ENCODE results near the gene KY. TPM values are rescaled to one million over a fixed set of nuclear protein-coding genes. Genes with fewer than 3 reads are reported as not detected.

Gene KY
- total RNA-seq, 1 donor from 2014 or later = 0.04 TPM

GRCh38 chr3:134694946-134695543 lies 44.2 kb upstream of the KY start:
- DNase-seq (ENCODE audit: low read depth) = no peak
- no peak for TF ChIP-seq CTCF (IDR thresholded peaks at IDR 0.05; ENCODE audit: insufficient read depth, low read length, poor library complexity, severe bottlenecking)
- no peak overlapping the region for H3K4me3 ChIP-seq (ENCODE audit: low read depth, low read length)
- H3K36me3 ChIP-seq (ENCODE audit: control insufficient read depth, insufficient read depth, low read length) = no peaks in the 10 kb centered on the region
- H3K27me3 ChIP-seq (ENCODE audit: control insufficient read depth, insufficient read depth, low read length) = no peaks in the 10 kb centered on the region

GRCh38 chr3:134694466-134694865 lies 43.6 kb upstream of the KY start:
- Histone ChIP-seq H3K4me3 (ENCODE audit: low read depth, low read length) (no peak overlapping the region), H3K36me3 (ENCODE audit: control insufficient read depth, insufficient read depth, low read length) (no peaks in the 10 kb centered on the region), H3K27me3 (ENCODE audit: control insufficient read depth, insufficient read depth, low read length) (no peaks in the 10 kb centered on the region)
- TF ChIP-seq CTCF (IDR thresholded peaks at IDR 0.05; ENCODE audit: insufficient read depth, low read length, poor library complexity, severe bottlenecking) = no peak
- DNase-seq (ENCODE audit: low read depth) = no peak

- no peak for DNase-seq (ENCODE audit: low read depth)
- H3K4me3 ChIP-seq (ENCODE audit: low read depth, low read length) = no peak overlapping the region
- H3K27me3 ChIP-seq (ENCODE audit: control insufficient read depth, insufficient read depth, low read length) = no peaks in the 10 kb centered on the region
- no peak for TF ChIP-seq CTCF (IDR thresholded peaks at IDR 0.05; ENCODE audit: insufficient read depth, low read length, poor library complexity, severe bottlenecking)
- no peaks in the 10 kb centered on the region for H3K36me3 ChIP-seq (ENCODE audit: control insufficient read depth, insufficient read depth, low read length)
Measured at GRCh38 chr3:134693804-134694203, 43.0 kb upstream of the KY start.

GRCh38 chr3:134693226-134693625 lies 42.4 kb upstream of the KY start:
- DNase-seq (ENCODE audit: low read depth) = no peak
- Histone ChIP-seq H3K36me3 (ENCODE audit: control insufficient read depth, insufficient read depth, low read length) (no peaks in the 10 kb centered on the region), H3K27me3 (ENCODE audit: control insufficient read depth, insufficient read depth, low read length) (no peaks in the 10 kb centered on the region), H3K4me3 (ENCODE audit: low read depth, low read length) (no peak overlapping the region)
- no peak for TF ChIP-seq CTCF (IDR thresholded peaks at IDR 0.05; ENCODE audit: insufficient read depth, low read length, poor library complexity, severe bottlenecking)

GRCh38 chr3:134690226-134690625 lies 39.4 kb upstream of the KY start:
- no peaks in the 10 kb centered on the region for H3K27me3 ChIP-seq (ENCODE audit: control insufficient read depth, insufficient read depth, low read length)
- DNase-seq (ENCODE audit: low read depth) = no peak
- no peak for TF ChIP-seq CTCF (IDR thresholded peaks at IDR 0.05; ENCODE audit: insufficient read depth, low read length, poor library complexity, severe bottlenecking)
- no peaks in the 10 kb centered on the region for H3K36me3 ChIP-seq (ENCODE audit: control insufficient read depth, insufficient read depth, low read length)
- H3K4me3 ChIP-seq (ENCODE audit: low read depth, low read length) = no peak overlapping the region

- H3K4me3 ChIP-seq (ENCODE audit: low read depth, low read length) = no peak overlapping the region
- no peak for TF ChIP-seq CTCF (IDR thresholded peaks at IDR 0.05; ENCODE audit: insufficient read depth, low read length, poor library complexity, severe bottlenecking)
Measured at GRCh38 chr3:134687642-134688041, 36.8 kb upstream of the KY start.

More at GRCh38 chr3:134687642-134688041, 36.8 kb upstream of the KY start:
- Histone ChIP-seq H3K27me3 (ENCODE audit: control insufficient read depth, insufficient read depth, low read length) (no peaks in the 10 kb centered on the region), H3K36me3 (ENCODE audit: control insufficient read depth, insufficient read depth, low read length) (no peaks in the 10 kb centered on the region)
- DNase-seq (ENCODE audit: low read depth) = no peak

Data from kidney epithelial cell (primary cell).